Activated naive CD4-positive, alpha-beta T cell treated with Interleukin-2 at 50 U/mL for 16 hours (primary cell): ENCODE results near the gene MMS19.
A peak's percentile ranks its signal among the peaks of the same experiment; 100 is the strongest.
"Not testable (repeated sequence)": the region's sequence is repeated elsewhere in the genome, so short reads cannot be mapped to it uniquely, and the experiment has no call there.

Experiments
- DNase-seq: peaks from one replicate; pipeline ENCODE4 v3.0.0-alpha.2; 2020

The MMS19 gene

GRCh38 chr10:97498076-97498840 is at the start of gene MMS19:
TSS of gene MMS19 (minus strand) at chr10:97498422. CDS start at chr10:97498384, 38 bp downstream.
- DNase-seq = peak; percentile 100

DNA sequence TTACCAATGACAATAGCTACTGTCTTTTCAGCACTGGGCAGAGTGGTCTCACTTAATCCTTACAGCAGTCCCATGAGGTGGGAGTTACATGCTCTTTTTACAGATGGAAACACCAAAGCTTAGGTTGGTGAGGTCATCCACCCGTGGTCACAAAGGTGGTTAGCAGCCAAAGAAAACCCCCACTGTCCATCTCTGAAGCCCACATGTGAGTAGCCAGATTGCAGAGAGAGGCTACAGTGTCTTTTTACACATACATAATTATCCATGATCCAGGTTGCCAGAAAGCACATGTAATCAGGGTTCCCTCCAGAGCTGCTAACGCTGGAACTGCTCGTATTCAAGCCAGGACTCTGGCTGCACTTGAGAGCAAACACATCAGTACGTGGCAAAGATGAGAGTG is 49.7 kb upstream of the MMS19 start:
- no peak for DNase-seq

DNA sequence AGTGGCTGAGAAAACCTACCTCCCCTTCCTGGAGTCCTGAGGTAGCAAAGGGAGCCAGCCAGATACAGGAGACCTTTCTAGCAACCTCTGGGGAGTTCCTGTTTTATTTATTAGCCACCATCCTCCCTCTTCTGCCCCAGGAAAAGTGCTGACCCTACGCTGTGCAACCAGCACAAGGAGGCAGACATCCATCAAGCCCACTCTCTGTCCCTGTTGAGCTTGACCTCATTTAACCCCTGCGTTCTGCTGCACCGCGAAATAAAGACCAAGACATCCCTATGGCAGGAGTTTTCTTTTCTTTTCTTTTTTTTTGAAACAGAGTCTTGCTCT is 49.0 kb upstream of the MMS19 start:
- no peak for DNase-seq

- DNase-seq = no peak
Observed at GRCh38 chr10:97546456-97547270, 48.4 kb upstream of the MMS19 start.

- peak; percentile 59 for DNase-seq
Observed at GRCh38 chr10:97543025-97543546, 44.9 kb upstream of the MMS19 start.

GRCh38 chr10:97542169-97543024 is 44.2 kb upstream of the MMS19 start:
- DNase-seq = peak; percentile 41

DNA sequence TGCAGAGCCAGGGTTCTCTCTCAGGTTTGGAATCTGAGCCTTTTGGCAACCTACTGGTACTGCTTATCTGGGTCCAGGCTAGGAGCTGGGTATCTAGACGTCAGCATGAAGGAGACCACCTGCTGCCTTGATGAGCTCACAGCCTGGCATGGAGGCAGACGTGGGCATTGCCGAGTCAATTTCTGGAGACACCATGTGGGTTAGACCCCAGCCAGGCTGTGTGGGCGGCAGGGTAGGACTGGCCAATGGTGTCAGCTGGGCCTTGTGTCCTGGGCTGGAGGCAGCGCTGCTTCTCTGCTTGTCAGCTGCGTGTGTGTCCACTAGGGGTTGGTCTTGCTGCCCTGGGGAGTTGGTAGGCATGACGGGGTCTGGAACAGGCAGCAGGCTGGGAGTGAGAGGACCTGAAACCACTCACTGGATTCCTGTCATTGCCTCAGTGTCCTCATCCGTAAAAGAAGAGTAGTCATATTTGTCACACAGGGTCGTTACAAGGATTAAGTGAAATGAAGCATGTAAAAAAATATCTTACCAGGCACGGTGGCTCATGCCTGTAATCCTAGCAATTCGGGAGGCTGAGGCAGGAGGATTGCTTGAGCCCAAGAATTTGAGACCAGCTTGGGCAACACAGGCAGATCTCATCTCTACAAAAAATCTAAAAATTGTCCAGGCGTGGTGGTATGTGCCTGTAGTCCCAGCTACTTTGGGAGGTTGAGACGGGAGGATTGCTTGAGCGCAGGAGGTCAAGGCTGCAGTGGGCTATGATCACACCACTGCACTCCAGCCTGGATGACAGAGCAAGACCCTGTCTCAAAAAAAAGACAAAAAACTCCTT is 42.7 kb upstream of the MMS19 start:
- no peak for DNase-seq

DNA sequence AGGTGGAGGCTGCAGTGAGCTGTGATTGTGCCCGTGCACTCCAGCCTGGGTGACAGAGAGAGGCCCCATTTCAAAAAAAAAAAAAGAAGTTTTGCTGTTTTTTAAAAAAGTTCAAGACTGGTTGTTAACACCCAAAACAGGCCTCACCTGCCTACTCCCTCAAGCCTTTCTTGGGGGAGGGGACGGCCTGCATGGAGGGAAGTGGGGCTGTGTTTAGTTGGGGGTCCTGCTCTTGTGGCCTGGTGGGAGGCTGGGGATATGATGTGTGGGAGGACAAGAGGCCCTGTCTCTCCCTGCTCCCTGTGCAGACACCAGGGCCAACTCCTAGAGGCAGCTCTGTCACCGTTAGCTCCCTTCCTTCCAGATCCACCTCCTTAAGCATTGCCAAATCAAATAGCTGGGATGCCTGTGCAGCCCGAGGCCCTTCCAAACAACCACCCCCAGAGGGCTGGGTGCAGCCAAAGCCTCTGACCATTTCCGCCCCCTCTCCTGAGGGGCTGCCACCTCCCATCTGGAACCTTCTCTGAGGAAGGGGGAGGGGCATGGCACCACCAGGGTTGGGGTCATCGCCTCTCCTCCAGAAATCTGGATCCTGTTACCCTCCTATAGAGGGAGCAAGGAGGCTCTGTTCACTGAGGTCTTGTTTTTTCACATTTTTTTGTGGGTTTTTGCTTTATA is 41.4 kb upstream of the MMS19 start:
- no peak for DNase-seq

DNA sequence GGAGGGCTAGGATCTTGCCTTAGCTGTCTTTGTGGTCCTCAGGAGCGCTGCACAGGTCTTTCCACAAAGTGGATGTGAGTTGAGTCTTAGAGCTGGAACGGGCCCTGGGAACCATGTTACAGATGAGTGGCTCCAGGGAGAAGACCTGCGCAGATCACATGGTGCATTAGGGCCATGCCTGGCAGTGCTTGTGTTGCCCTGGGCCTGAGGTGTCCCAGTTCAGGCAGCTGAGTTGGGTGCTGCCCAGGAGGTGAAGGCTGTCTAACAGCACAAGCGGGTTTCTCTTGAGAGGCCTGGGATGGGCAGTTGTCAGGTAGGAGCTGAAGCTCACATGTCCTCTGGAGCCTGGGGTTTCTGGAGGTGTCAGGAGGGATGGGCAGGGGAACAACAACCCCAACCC is 40.6 kb upstream of the MMS19 start:
- DNase-seq = no peak

- DNase-seq = no peak
Observed at GRCh38 chr10:97538411-97538810, 40.2 kb upstream of the MMS19 start.

- DNase-seq = no peak
Observed at GRCh38 chr10:97537186-97537869, 39.1 kb upstream of the MMS19 start.

- DNase-seq = peak; percentile 31
Observed at GRCh38 chr10:97534746-97535367, 36.6 kb upstream of the MMS19 start.

- no peak for DNase-seq
Observed at GRCh38 chr10:97533888-97534287, 35.7 kb upstream of the MMS19 start.

GRCh38 chr10:97532935-97533671 is 34.9 kb upstream of the MMS19 start:
- no peak for DNase-seq

- no peak for DNase-seq
Observed at GRCh38 chr10:97531401-97531986, 33.3 kb upstream of the MMS19 start.

DNA sequence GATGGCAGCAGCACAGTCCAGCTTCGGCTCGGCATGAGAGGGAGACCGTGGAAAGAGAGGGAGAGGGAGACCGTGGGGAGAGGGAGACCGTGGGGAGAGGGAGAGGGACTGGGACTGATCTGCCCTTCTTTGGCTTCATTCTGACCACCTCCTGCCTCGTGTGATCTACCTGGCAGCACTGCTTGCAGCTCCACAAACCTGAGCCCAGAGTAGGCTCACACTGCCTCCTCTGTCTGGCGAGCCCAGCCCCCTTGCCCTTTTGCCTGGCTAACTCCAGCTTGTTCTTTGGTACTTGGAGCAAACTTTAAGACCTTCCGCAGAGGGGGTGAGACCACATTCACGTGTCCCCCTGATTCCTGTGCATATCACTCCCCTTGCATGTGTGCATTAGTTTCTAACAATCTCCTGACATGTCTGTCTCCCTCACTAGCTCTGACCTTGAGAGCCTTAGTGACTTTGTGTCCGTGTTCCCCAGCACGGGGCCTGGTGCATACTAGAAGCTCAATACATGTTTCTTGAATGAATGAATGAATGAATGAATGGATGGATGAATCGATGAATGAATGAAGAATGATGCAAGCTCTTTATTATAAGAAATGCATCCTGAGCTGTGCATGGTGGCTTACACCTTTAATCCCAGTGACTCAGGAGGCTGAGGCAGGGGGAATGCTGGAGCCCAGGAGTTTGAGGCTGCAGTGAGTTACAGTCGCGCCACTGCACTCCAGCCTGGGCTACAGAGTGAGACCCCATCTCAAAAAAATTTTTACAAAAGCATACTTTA is 31.7 kb upstream of the MMS19 start:
- no peak for DNase-seq

- DNase-seq = not testable (repeated sequence)
Observed at GRCh38 chr10:97528876-97529275, 30.7 kb upstream of the MMS19 start.

- no peak for DNase-seq
Observed at GRCh38 chr10:97525683-97526110, 27.5 kb upstream of the MMS19 start.
